HL-60 (cell line): ENCODE data around the gene ERBB4.

Source experiments
- DNase-seq, 2 experiments: peaks; one replicate each; pipeline ENCODE4 v3.0.0-alpha.2; 2010 to 2020; ENCODE audit warnings: low read depth in 1 of 2, low spot score in 1 of 2
- H3K27ac ChIP-seq: fragments of 250-450 bp; sonication (Bioruptor Pico); replicated peaks from 2 replicates; pipeline ENCODE4 v1.5.1; 2020; ENCODE audit warnings: mild to moderate bottlenecking, moderate library complexity
- H3K27me3 ChIP-seq: fragments of 250-450 bp; sonication (Bioruptor Pico); 2 replicates; pipeline ENCODE4 v1.5.1; 2021; ENCODE audit warnings: mild to moderate bottlenecking, moderate library complexity; ENCODE audit not compliant: insufficient read depth, poor library complexity, severe bottlenecking
- H3K4me3 ChIP-seq: replicated peaks from 2 replicates; pipeline ENCODE4 v1.5.1; 2011; ENCODE audit warnings: mild to moderate bottlenecking, control low read depth, low read length; ENCODE audit not compliant: insufficient read depth
- GABPA ChIP-seq: IDR thresholded peaks from 2 replicates; pipeline ENCODE4 v1.6.1; 2012; ENCODE audit warnings: low read depth
- POLR2AphosphoS5 ChIP-seq: IDR thresholded peaks from 2 replicates; pipeline ENCODE4 v1.6.1; 2012; ENCODE audit warnings: low read depth
- SPI1 ChIP-seq: IDR thresholded peaks from 2 replicates; pipeline ENCODE4 v1.6.1; 2012; ENCODE audit warnings: low read depth, mild to moderate bottlenecking, borderline replicate concordance
- TF ChIP-seq, protein P1 (sequence below): IDR thresholded peaks from one replicate; pipeline ENCODE4 v1.5.1; 2011; ENCODE audit warnings: low read length, control low read depth, inconsistent platforms; ENCODE audit not compliant: insufficient read depth
- TF ChIP-seq, protein P2 (sequence below): IDR thresholded peaks from 2 replicates; pipeline ENCODE4 v1.6.1; 2012; ENCODE audit warnings: low read depth; ENCODE audit not compliant: insufficient replicate concordance

ERBB4 gene

DNA sequence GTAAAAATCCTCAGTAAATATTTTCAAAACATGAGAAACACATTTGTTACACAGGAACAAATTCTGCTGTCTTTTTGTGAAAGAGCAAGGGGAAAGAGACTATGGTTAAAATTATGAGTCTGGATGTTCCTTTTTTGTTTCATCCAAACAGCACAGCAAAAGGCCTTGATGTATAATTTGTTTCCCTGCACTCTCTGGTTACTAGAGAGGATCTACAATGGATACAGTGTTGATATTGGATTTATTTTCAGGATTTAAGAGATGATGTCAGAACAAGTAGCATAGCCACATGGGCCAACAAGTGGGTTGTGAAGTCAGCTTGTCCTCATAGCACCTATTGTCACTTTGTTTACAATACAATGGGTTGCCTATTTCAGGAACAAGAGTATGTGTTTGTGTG is 11.3 kb upstream of the ERBB4 start:
- DNase-seq = no peak
- H3K27me3 ChIP-seq = no peaks in the 10 kb centered on the region
- no peak for TF ChIP-seq POLR2AphosphoS5
- TF ChIP-seq, protein P1, sequence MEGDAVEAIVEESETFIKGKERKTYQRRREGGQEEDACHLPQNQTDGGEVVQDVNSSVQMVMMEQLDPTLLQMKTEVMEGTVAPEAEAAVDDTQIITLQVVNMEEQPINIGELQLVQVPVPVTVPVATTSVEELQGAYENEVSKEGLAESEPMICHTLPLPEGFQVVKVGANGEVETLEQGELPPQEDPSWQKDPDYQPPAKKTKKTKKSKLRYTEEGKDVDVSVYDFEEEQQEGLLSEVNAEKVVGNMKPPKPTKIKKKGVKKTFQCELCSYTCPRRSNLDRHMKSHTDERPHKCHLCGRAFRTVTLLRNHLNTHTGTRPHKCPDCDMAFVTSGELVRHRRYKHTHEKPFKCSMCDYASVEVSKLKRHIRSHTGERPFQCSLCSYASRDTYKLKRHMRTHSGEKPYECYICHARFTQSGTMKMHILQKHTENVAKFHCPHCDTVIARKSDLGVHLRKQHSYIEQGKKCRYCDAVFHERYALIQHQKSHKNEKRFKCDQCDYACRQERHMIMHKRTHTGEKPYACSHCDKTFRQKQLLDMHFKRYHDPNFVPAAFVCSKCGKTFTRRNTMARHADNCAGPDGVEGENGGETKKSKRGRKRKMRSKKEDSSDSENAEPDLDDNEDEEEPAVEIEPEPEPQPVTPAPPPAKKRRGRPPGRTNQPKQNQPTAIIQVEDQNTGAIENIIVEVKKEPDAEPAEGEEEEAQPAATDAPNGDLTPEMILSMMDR = no peak
- no peak for TF ChIP-seq GABPA
- no peak for TF ChIP-seq SPI1
- TF ChIP-seq, protein P2, sequence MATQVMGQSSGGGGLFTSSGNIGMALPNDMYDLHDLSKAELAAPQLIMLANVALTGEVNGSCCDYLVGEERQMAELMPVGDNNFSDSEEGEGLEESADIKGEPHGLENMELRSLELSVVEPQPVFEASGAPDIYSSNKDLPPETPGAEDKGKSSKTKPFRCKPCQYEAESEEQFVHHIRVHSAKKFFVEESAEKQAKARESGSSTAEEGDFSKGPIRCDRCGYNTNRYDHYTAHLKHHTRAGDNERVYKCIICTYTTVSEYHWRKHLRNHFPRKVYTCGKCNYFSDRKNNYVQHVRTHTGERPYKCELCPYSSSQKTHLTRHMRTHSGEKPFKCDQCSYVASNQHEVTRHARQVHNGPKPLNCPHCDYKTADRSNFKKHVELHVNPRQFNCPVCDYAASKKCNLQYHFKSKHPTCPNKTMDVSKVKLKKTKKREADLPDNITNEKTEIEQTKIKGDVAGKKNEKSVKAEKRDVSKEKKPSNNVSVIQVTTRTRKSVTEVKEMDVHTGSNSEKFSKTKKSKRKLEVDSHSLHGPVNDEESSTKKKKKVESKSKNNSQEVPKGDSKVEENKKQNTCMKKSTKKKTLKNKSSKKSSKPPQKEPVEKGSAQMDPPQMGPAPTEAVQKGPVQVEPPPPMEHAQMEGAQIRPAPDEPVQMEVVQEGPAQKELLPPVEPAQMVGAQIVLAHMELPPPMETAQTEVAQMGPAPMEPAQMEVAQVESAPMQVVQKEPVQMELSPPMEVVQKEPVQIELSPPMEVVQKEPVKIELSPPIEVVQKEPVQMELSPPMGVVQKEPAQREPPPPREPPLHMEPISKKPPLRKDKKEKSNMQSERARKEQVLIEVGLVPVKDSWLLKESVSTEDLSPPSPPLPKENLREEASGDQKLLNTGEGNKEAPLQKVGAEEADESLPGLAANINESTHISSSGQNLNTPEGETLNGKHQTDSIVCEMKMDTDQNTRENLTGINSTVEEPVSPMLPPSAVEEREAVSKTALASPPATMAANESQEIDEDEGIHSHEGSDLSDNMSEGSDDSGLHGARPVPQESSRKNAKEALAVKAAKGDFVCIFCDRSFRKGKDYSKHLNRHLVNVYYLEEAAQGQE = no peak
- H3K4me3 ChIP-seq = no peak overlapping the region
- no peak overlapping the region for H3K27ac ChIP-seq

DNA sequence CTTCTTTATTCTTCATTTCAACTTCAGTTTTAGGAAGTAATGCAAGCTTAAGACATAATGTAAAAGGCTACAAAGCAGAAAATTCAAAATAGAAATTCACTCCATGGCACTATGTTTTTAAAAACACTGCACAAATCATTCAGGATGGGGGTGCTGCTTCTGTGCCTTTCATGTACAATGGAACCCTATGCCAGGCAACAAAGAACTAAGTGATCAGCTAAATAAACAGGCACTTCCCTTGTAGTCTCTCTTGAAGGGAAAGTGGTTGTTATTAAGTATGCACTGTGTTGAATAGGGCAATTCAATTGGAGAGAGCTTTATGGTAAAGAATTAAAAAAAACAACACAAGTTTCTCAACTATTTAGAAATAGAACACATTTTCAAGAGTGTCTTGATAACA is 10.9 kb upstream of the ERBB4 start:
- TF ChIP-seq SPI1 (no peak), GABPA (no peak), POLR2AphosphoS5 (no peak)
- TF ChIP-seq, protein P1 = no peak
- TF ChIP-seq, protein P2 = no peak
- H3K27ac ChIP-seq = no peak overlapping the region
- no peak for DNase-seq
- no peaks in the 10 kb centered on the region for H3K27me3 ChIP-seq
- no peak overlapping the region for H3K4me3 ChIP-seq

DNA sequence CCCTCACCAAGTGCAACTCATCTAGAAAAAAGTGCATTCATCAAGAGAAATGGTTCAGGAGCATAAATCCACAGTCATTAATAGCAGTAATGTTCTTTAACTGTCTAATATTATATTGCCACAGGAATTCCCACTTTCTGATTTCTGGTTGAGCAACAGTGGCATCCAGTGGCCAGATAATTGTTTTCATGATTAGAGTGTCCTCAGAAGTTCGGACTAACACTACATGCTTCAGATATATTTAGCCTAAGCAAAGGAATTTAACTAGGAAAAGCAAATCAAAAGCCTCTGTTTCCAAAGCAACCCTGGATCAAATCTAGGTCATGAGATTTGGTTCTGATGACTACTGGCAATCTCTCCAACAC is 9.8 kb upstream of the ERBB4 start:
- no peaks in the 10 kb centered on the region for H3K27me3 ChIP-seq
- TF ChIP-seq, protein P2 = no peak
- TF ChIP-seq, protein P1 = no peak
- no peak overlapping the region for H3K27ac ChIP-seq
- DNase-seq = no peak
- H3K4me3 ChIP-seq = no peak overlapping the region
